SW480 (cell line): ENCODE results near the gene OTOA.
A peak's percentile ranks its signal among the peaks of the same experiment; 100 is the strongest.
"Not testable (repeated sequence)": the region's sequence is repeated elsewhere in the genome, so short reads cannot be mapped to it uniquely, and the experiment has no call there.

Source experiments
- DNase-seq: peaks from one replicate; pipeline ENCODE4 v3.0.0-alpha.2; 2016; ENCODE audit warnings: low spot score

OTOA gene

GRCh38 chr16:21641916-21642315, 21.9 kb upstream of the OTOA start:
- DNase-seq, result no peak

GRCh38 chr16:21642861-21643260, 20.9 kb upstream of the OTOA start:
- no peak for DNase-seq

- no peak for DNase-seq
Observed at GRCh38 chr16:21643785-21644184, 20.0 kb upstream of the OTOA start.

GRCh38 chr16:21644674-21645073, 19.1 kb upstream of the OTOA start:
- DNase-seq, result no peak

GRCh38 chr16:21645261-21645721, 18.5 kb upstream of the OTOA start:
- no peak for DNase-seq

GRCh38 chr16:21646091-21646490, 17.7 kb upstream of the OTOA start:
- DNase-seq, result no peak

- DNase-seq, result peak; percentile 88
Observed at GRCh38 chr16:21646721-21647561, 16.8 kb upstream of the OTOA start.

- DNase-seq, result peak; percentile 63
Observed at GRCh38 chr16:21647562-21648164, 16.1 kb upstream of the OTOA start.

- DNase-seq, result not testable (repeated sequence)
Observed at GRCh38 chr16:21649826-21650406, 13.9 kb upstream of the OTOA start.

GRCh38 chr16:21650521-21650920, 13.2 kb upstream of the OTOA start:
- no peak for DNase-seq

GRCh38 chr16:21651515-21651914, 12.3 kb upstream of the OTOA start:
- no peak for DNase-seq

- DNase-seq, result no peak
Observed at GRCh38 chr16:21652453-21652852, 11.3 kb upstream of the OTOA start, which contains the start of gene IGSF6. IGSF6 (minus strand) TSS chr16:21652608; CDS start chr16:21652598, 10 bp downstream.

GRCh38 chr16:21653571-21653970, 10.2 kb upstream of the OTOA start:
- no peak for DNase-seq

- DNase-seq, result no peak
Observed at GRCh38 chr16:21654466-21654865, 9.3 kb upstream of the OTOA start.

GRCh38 chr16:21654881-21655280, 8.9 kb upstream of the OTOA start:
- DNase-seq, result no peak

- peak; percentile 31 for DNase-seq
Observed at GRCh38 chr16:21656795-21657768, 6.7 kb upstream of the OTOA start.

- DNase-seq, result no peak
Observed at GRCh38 chr16:21659124-21659523, 4.6 kb upstream of the OTOA start.

GRCh38 chr16:21664801-21665492, 1.2 kb downstream of the OTOA start:
- DNase-seq, result no peak

- no peak for DNase-seq
Observed at GRCh38 chr16:21666772-21667171, 3.0 kb downstream of the OTOA start.

GRCh38 chr16:21667575-21667974, 3.8 kb downstream of the OTOA start:
- DNase-seq, result no peak

GRCh38 chr16:21673469-21673868, 9.7 kb downstream of the OTOA start:
- no peak for DNase-seq
